Activated CD4-positive, alpha-beta T cell treated with anti-CD3 and anti-CD28 coated beads, Interleukin-2, amount 10 ng/mL, durations not matched to agents 24 days and 14 days (primary cell): ENCODE results near the gene CAMK2D. TPM values are rescaled to one million over a fixed set of nuclear protein-coding genes. Genes with fewer than 3 reads are reported as not detected.

ENCODE experiments used
- total RNA-seq: library from RNA; stranded (reverse); gene quantifications from 2 replicates; pipeline ENCODE4 v1.2.3, GENCODE V29; 2022

CAMK2D gene
- total RNA-seq, 1 donor from 2014 or later: 69.3 TPM

Other genes starting within 250 kb of the CAMK2D start
- not detected in 2 replicates for gene ARSJ, start 217.9 kb upstream of the CAMK2D start, total RNA-seq